KMS-11 (cell line): ENCODE data around the gene DYNLT1.
"Not testable (repeated sequence)": the region's sequence is repeated elsewhere in the genome, so short reads cannot be mapped to it uniquely, and the experiment has no call there.

Experiments used
- H2AFZ ChIP-seq: fragments of 200-600 bp; sonication (generic); 2 replicates; pipeline ENCODE4 v1.6.1; 2016; ENCODE audit warnings: antibody characterized with exemption, mixed run types, low read depth
- H3K27ac ChIP-seq: fragments of 200-600 bp; sonication (generic); 2 replicates; pipeline ENCODE4 v1.6.1; 2016; ENCODE audit warnings: mild to moderate bottlenecking, mixed run types
- H3K27me3 ChIP-seq: fragments of 200-600 bp; sonication (generic); 2 replicates; pipeline ENCODE4 v1.6.1; 2017; ENCODE audit warnings: mild to moderate bottlenecking, low read depth, mixed run types, moderate library complexity; ENCODE audit not compliant: insufficient read depth
- H3K36me3 ChIP-seq: fragments of 200-600 bp; sonication (generic); 2 replicates; pipeline ENCODE4 v1.6.1; 2017; ENCODE audit warnings: mild to moderate bottlenecking, mixed run types; ENCODE audit not compliant: insufficient read depth
- H3K4me1 ChIP-seq: fragments of 200-600 bp; sonication (generic); 2 replicates; pipeline ENCODE4 v1.6.1; 2016; ENCODE audit warnings: mild to moderate bottlenecking, low read depth, mixed run types; ENCODE audit not compliant: poor library complexity, severe bottlenecking
- H3K4me2 ChIP-seq: fragments of 200-600 bp; sonication (generic); 2 replicates; pipeline ENCODE4 v1.7.0; 2016; ENCODE audit warnings: mild to moderate bottlenecking, mixed run types
- H3K4me3 ChIP-seq: fragments of 200-600 bp; sonication (generic); IDR thresholded peaks from 2 replicates; pipeline ENCODE4 v1.6.1; 2017; ENCODE audit warnings: low read depth, low read length, mixed read lengths; ENCODE audit not compliant: insufficient read depth
- H3K79me2 ChIP-seq: fragments of 200-600 bp; sonication (generic); 2 replicates; pipeline ENCODE4 v1.6.1; 2016; ENCODE audit warnings: low read depth, mixed run types; ENCODE audit not compliant: insufficient read depth
- H3K9ac ChIP-seq: fragments of 200-600 bp; sonication (generic); 2 replicates; pipeline ENCODE4 v1.6.1; 2016; ENCODE audit warnings: mild to moderate bottlenecking, mixed run types
- H4K20me1 ChIP-seq: fragments of 200-600 bp; sonication (generic); 2 replicates; pipeline ENCODE4 v1.6.1; 2016; ENCODE audit warnings: mild to moderate bottlenecking, mixed run types; ENCODE audit not compliant: insufficient read depth
- CTCF ChIP-seq: fragments of 200-600 bp; sonication (generic); conservative IDR thresholded peaks from 2 replicates; pipeline ENCODE4 v1.6.1; 2017; ENCODE audit warnings: low read depth, mild to moderate bottlenecking, antibody characterized with exemption, low read length, moderate library complexity, mixed read lengths

DYNLT1 gene

GRCh38 chr6:158661156-158661685 lies 16.7 kb upstream of the DYNLT1 start:
- H4K20me1 ChIP-seq = no peaks in the 10 kb centered on the region
- no peaks in the 10 kb centered on the region for H3K79me2 ChIP-seq
- no peaks in the 10 kb centered on the region for H3K4me1 ChIP-seq
- TF ChIP-seq CTCF = no peak
- no peak overlapping the region for H3K4me3 ChIP-seq
- H3K9ac ChIP-seq = no peak overlapping the region
- H3K27ac ChIP-seq = no peak overlapping the region
- no peak overlapping the region for H2AFZ ChIP-seq
- no peaks in the 10 kb centered on the region for H3K27me3 ChIP-seq
- H3K36me3 ChIP-seq = no peaks in the 10 kb centered on the region
- no peak overlapping the region for H3K4me2 ChIP-seq

GRCh38 chr6:158660333-158660754 lies 15.8 kb upstream of the DYNLT1 start:
- peak; percentile 68 for TF ChIP-seq CTCF

GRCh38 chr6:158656986-158657385 lies 12.4 kb upstream of the DYNLT1 start:
- not testable (repeated sequence) for H2AFZ ChIP-seq, H3K36me3 ChIP-seq, H3K9ac ChIP-seq, H3K79me2 ChIP-seq, H3K27me3 ChIP-seq, H4K20me1 ChIP-seq, H3K4me3 ChIP-seq, H3K27ac ChIP-seq, H3K4me2 ChIP-seq
- peaks cover 17% of the 10 kb centered on the region for H3K4me1 ChIP-seq

More at GRCh38 chr6:158660333-158660754, 15.8 kb upstream of the DYNLT1 start:
- Histone ChIP-seq H3K4me2 (no peak overlapping the region), H4K20me1 (no peaks in the 10 kb centered on the region), H3K27ac (no peak overlapping the region), H3K9ac (no peak overlapping the region), H2AFZ (peak overlapping the region; percentile 22; the same call in 1 of the 2 replicates), H3K79me2 (no peaks in the 10 kb centered on the region), H3K4me3 (no peak overlapping the region), H3K36me3 (no peaks in the 10 kb centered on the region), H3K4me1 (no peaks in the 10 kb centered on the region), H3K27me3 (no peaks in the 10 kb centered on the region)

GRCh38 chr6:158655569-158656450 lies 11.3 kb upstream of the DYNLT1 start:
- no peak overlapping the region for H2AFZ ChIP-seq
- no peak overlapping the region for H3K27ac ChIP-seq
- 0 out of 2 replicates have a peak, but pooled peaks cover 3% of the 10 kb centered on the region for H3K27me3 ChIP-seq
- no peaks in the 10 kb centered on the region for H4K20me1 ChIP-seq
- no peak overlapping the region for H3K9ac ChIP-seq
- H3K4me1 ChIP-seq = peaks cover 17% of the 10 kb centered on the region
- no peaks in the 10 kb centered on the region for H3K79me2 ChIP-seq
- no peak overlapping the region for H3K4me2 ChIP-seq
- H3K4me3 ChIP-seq = no peak overlapping the region
- no peak for TF ChIP-seq CTCF
- no peaks in the 10 kb centered on the region for H3K36me3 ChIP-seq

- Histone ChIP-seq H3K27me3 (0 out of 2 replicates have a peak, but pooled peaks cover 3% of the 10 kb centered on the region), H3K4me2 (no peak overlapping the region), H2AFZ (no peak overlapping the region), H4K20me1 (no peaks in the 10 kb centered on the region), H3K4me3 (no peak overlapping the region), H3K79me2 (no peaks in the 10 kb centered on the region), H3K9ac (no peak overlapping the region), H3K4me1 (peaks cover 17% of the 10 kb centered on the region), H3K36me3 (no peaks in the 10 kb centered on the region), H3K27ac (no peak overlapping the region)
- TF ChIP-seq CTCF = no peak
Observed at GRCh38 chr6:158654960-158655489, 10.5 kb upstream of the DYNLT1 start.
